Kidney epithelial cell (primary cell): ENCODE data around the gene NCOA6. TPM values are rescaled to one million over a fixed set of nuclear protein-coding genes. Genes with fewer than 3 reads are reported as not detected.

Source experiments
- DNase-seq: peaks from one replicate; pipeline ENCODE4 v3.0.0-alpha.2; 2010; ENCODE audit warnings: low read depth
- H3K27me3 ChIP-seq: 2 replicates; pipeline ENCODE4 v1.6.0; 2011; ENCODE audit warnings: low read length; ENCODE audit not compliant: control insufficient read depth, insufficient read depth
- H3K36me3 ChIP-seq: 2 replicates; pipeline ENCODE4 v1.5.1; 2011; ENCODE audit warnings: low read length; ENCODE audit not compliant: control insufficient read depth, insufficient read depth
- H3K4me3 ChIP-seq: 2 replicates; pipeline ENCODE4 v1.5.1; 2011; ENCODE audit warnings: low read depth, mild to moderate bottlenecking, control low read depth, low read length
- total RNA-seq: library from RNA; depleted of rRNA; stranded (reverse); fragments of >200 nt; gene quantifications from 2 replicates; pipeline ENCODE4 v1.2.3, GENCODE V29; 2015
- TF ChIP-seq, protein P1 (sequence below): IDR thresholded peaks from 2 replicates; pipeline ENCODE4 v1.5.1; 2011; ENCODE audit warnings: mild to moderate bottlenecking, moderate library complexity, low read length, control low read depth, inconsistent platforms; ENCODE audit not compliant: insufficient read depth, poor library complexity, severe bottlenecking

The NCOA6 gene
- total RNA-seq, 1 donor from 2014 or later, result 18.0 TPM

DNA sequence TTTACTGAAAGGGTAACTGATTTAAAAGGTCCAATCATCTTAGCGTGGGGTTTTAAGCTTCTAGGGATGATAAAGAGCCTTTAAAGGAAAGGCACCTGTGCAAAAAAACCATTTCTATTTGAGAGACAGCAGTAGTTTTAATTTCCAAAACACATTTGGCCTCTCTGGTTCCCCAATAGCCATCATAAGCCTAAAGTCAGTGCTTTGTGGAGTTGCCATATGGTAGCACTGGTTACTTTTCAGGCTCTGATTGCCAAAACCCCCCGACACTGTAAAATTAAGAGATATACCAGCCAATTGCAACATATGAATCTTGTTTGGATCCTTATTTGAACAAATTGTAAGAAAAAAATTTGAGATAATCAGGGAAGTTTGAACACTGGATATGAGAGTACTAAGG is 76.7 kb downstream of the NCOA6 start:
- H3K27me3 ChIP-seq, result no peaks in the 10 kb centered on the region
- peaks cover 2% of the 10 kb centered on the region for H3K36me3 ChIP-seq
- H3K4me3 ChIP-seq, result no peak overlapping the region
- TF ChIP-seq, protein P1, sequence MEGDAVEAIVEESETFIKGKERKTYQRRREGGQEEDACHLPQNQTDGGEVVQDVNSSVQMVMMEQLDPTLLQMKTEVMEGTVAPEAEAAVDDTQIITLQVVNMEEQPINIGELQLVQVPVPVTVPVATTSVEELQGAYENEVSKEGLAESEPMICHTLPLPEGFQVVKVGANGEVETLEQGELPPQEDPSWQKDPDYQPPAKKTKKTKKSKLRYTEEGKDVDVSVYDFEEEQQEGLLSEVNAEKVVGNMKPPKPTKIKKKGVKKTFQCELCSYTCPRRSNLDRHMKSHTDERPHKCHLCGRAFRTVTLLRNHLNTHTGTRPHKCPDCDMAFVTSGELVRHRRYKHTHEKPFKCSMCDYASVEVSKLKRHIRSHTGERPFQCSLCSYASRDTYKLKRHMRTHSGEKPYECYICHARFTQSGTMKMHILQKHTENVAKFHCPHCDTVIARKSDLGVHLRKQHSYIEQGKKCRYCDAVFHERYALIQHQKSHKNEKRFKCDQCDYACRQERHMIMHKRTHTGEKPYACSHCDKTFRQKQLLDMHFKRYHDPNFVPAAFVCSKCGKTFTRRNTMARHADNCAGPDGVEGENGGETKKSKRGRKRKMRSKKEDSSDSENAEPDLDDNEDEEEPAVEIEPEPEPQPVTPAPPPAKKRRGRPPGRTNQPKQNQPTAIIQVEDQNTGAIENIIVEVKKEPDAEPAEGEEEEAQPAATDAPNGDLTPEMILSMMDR, result no peak
- no peak for DNase-seq

DNA sequence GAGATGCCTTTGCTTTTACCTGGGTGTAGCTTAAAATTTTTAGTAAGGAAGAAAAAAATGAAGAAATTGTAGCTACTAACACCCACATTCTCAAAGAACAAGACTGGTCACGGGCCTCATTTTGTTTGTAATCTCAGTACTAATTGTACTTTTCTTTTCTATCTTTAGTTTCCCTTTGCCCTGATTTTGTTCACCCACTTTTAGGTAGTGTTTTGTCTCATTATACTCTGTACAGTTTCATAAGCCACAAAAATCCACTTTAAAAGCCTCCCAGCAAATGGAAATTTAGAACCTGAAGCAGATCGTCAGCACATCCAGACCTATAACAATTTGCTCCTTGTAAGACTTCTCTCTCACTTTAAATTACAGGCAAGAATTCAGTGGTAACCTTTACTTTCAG is 78.0 kb downstream of the NCOA6 start:
- DNase-seq, result no peak
- Histone ChIP-seq H3K4me3 (no peak overlapping the region), H3K27me3 (no peaks in the 10 kb centered on the region), H3K36me3 (peaks cover 2% of the 10 kb centered on the region)
- TF ChIP-seq, protein P1, result no peak

DNA sequence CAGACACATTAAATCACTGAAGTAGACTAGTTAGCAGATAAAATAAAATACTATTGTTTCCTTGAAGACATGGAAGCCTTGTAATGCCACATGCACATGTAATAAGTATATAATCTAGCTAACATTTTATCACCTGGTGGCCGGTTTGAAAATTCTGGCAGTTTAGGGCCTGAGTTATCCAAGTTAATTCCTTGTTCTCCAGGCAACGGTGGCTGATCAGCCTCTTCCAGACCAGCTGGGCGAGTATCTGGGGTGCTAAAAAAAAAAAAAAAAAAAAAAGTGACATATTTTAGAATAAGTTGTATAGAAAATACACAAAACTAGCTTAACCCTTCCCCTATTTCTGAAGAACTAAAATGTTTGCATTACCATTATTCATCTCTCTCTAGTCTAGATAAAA is 78.8 kb downstream of the NCOA6 start:
- DNase-seq, result no peak
- Histone ChIP-seq H3K4me3 (no peak overlapping the region), H3K27me3 (no peaks in the 10 kb centered on the region), H3K36me3 (peaks cover 2% of the 10 kb centered on the region)
- TF ChIP-seq, protein P1, result no peak

DNA sequence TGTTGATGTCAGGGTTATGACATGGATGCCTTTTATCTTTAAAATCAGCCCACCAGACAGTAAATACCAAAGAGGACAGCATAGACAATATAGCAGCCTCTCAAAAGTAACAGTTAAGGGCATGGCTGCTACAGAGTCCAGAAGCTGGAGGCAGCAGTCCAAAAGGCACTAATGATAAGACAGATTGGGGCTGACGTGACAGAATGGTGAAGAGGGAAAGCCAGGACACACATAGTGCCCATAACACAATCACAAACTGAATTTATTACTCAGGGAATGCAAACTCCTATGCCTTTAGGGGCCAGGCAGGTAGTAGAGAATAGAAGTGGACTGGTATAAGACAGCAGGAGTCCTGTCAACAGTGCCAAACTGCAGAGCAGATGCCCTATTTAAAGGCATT is 80.6 kb downstream of the NCOA6 start:
- Histone ChIP-seq H3K27me3 (no peaks in the 10 kb centered on the region), H3K36me3 (no peaks in the 10 kb centered on the region), H3K4me3 (no peak overlapping the region)
- DNase-seq, result no peak
- TF ChIP-seq, protein P1, result no peak

DNA sequence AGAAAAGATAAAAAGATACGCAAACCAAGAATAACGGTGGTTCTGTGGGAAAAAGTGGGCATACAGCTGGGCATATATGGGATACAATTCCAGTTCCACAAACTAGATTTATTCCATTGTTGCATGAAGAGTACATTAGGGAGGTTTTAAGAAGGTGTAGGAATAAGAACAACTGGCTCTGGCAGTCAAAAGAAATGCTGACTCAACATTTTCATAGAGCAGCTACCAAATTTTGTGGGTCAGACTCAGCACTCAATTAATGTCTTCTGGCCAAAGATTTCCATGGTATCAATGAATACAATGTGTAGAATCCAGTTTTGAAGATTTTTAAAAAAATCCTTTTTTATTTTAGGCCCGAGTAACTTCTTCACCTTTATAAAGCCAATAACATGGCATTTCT is 81.1 kb downstream of the NCOA6 start:
- Histone ChIP-seq H3K4me3 (no peak overlapping the region), H3K27me3 (no peaks in the 10 kb centered on the region), H3K36me3 (no peaks in the 10 kb centered on the region)
- DNase-seq, result no peak
- TF ChIP-seq, protein P1, result no peak

DNA sequence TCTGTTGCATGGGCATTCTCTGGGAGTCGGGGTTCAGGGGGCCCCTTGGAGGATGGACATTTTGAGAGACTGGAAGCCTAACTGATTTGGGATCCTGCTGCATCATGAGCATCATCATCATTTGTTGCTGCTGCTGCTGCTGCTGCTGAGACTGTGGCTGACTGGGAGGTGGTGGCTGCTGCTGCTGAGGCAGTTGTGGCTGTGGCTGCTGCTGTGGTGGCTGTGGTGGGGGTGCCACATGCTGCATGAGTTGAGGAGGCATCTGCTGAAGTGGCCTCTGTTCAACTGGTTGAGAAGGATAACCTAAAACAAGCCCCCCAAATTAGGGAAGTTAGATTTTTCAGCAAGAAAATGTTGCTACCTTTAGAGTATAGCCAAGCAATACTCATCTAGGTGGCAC is 82.4 kb downstream of the NCOA6 start:
- H3K27me3 ChIP-seq, result no peaks in the 10 kb centered on the region
- no peak overlapping the region for H3K4me3 ChIP-seq
- no peak for DNase-seq
- TF ChIP-seq, protein P1, result no peak
- no peaks in the 10 kb centered on the region for H3K36me3 ChIP-seq
